Stomach (tissue), 4 donors: ENCODE results near the gene IQSEC1.

Source experiments
- POLR2A ChIP-seq, 4 donors: fragments of 450-650 bp; IDR thresholded peaks; one replicate each; pipeline ENCODE4 v1.6.1; 2016; ENCODE audit warnings: antibody characterized with exemption in 4 of 4, control low read depth in 2 of 4, mild to moderate bottlenecking in 1 of 4, moderate library complexity in 1 of 4
- TF ChIP-seq, protein P1 (sequence below), 7 experiments: fragments of 450-650 bp in 4 of 7; fragments of 200-600 bp in 3 of 7; sonication (generic) in 3 of 7; IDR thresholded peaks; one replicate each; pipeline ENCODE4 v1.5.1; 2016 to 2019; ENCODE audit warnings: antibody characterized with exemption in 7 of 7, control low read depth in 2 of 7, mild to moderate bottlenecking in 1 of 7

GRCh38 chr3:13087320-13087990 is 14.2 kb upstream of the IQSEC1 start:
- TF ChIP-seq, protein P1, sequence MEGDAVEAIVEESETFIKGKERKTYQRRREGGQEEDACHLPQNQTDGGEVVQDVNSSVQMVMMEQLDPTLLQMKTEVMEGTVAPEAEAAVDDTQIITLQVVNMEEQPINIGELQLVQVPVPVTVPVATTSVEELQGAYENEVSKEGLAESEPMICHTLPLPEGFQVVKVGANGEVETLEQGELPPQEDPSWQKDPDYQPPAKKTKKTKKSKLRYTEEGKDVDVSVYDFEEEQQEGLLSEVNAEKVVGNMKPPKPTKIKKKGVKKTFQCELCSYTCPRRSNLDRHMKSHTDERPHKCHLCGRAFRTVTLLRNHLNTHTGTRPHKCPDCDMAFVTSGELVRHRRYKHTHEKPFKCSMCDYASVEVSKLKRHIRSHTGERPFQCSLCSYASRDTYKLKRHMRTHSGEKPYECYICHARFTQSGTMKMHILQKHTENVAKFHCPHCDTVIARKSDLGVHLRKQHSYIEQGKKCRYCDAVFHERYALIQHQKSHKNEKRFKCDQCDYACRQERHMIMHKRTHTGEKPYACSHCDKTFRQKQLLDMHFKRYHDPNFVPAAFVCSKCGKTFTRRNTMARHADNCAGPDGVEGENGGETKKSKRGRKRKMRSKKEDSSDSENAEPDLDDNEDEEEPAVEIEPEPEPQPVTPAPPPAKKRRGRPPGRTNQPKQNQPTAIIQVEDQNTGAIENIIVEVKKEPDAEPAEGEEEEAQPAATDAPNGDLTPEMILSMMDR (IDR thresholded peaks at IDR 0.05), result no peak
- TF ChIP-seq POLR2A (IDR thresholded peaks at IDR 0.05), result no peak
